Measurements from ENCODE around the gene OPCML.

OPCML gene

GRCh38 chr11:133240908-133241655 lies 291.2 kb downstream of the OPCML start:
- in situ Hi-C loops (cut with HindIII; ENCODE audit: low sequenced_read_pairs) = no loop called here

DNA sequence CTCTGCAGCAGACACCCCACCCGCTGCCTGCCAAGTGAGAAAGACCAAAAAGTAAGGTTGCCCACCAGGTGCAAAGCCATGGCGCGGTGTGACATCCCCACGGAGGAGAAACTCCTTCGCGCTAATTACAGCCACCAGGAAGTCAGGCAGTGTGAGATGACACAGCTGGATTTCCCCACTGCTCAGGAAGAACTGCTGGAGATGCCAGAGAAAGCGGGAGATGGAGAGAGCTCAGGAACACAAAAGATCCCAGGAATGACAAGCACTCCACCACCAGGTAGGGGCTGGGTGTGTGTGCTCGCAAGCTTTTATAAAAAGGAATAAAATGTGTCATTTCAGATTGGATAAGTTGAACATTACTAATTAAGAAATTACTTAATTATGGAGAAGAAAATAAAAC lies 292.7 kb downstream of the OPCML start:
- in situ Hi-C loops (cut with HindIII; ENCODE audit: low sequenced_read_pairs) = no loop called here

GRCh38 chr11:133238495-133238894 lies 293.8 kb downstream of the OPCML start:
- in situ Hi-C loops (cut with HindIII; ENCODE audit: low sequenced_read_pairs) = no loop called here

- in situ Hi-C loops (cut with HindIII; ENCODE audit: low sequenced_read_pairs) = no loop called here
Observed at GRCh38 chr11:133238027-133238426, 294.3 kb downstream of the OPCML start.

DNA sequence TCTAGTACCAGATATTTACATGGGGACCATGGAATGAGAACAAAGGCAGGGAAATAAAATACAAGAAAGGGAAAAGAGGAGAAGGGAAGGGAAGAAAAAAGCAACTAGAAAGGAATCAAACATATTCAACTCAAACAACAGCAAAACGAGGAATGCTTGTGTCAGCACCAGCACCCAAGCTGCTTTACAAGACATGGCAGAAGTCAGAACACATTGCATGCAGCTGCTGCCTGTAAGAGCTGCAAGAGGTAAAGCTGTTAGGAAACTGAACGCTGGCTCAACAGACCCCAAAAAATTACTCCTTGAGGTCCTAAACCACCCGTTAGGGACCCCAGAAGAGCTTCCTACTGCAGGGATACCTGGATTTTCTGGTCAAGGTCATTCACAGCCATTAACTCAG lies 296.9 kb downstream of the OPCML start:
- in situ Hi-C loops (cut with HindIII; ENCODE audit: low sequenced_read_pairs) = no loop called here

- in situ Hi-C loops (cut with HindIII; ENCODE audit: low sequenced_read_pairs) = no loop called here
Observed at GRCh38 chr11:133234883-133235282, 297.4 kb downstream of the OPCML start.

GRCh38 chr11:133232665-133233064 lies 299.6 kb downstream of the OPCML start:
- in situ Hi-C loops (cut with HindIII; ENCODE audit: low sequenced_read_pairs) = no loop called here

DNA sequence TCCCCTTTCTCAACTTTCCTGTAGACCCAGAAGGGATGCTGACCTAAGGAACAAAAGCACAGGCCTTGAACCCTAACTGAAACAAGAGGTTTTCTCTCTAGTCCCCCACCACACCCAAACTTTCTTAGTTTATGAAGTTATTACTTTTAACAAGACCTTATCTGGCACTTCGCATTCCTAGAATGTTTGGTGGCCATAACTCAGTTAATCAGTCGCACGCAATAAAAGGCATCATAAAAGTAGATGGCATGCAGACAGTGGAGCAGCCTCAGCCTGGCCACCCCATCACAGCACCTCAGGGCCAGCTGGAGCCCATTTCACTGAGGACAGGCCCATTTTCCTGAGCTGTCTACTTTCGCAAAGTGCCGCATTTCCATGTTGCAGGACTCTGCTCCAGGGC lies 301.9 kb downstream of the OPCML start:
- in situ Hi-C loops (cut with HindIII; ENCODE audit: low sequenced_read_pairs) = no loop called here

DNA sequence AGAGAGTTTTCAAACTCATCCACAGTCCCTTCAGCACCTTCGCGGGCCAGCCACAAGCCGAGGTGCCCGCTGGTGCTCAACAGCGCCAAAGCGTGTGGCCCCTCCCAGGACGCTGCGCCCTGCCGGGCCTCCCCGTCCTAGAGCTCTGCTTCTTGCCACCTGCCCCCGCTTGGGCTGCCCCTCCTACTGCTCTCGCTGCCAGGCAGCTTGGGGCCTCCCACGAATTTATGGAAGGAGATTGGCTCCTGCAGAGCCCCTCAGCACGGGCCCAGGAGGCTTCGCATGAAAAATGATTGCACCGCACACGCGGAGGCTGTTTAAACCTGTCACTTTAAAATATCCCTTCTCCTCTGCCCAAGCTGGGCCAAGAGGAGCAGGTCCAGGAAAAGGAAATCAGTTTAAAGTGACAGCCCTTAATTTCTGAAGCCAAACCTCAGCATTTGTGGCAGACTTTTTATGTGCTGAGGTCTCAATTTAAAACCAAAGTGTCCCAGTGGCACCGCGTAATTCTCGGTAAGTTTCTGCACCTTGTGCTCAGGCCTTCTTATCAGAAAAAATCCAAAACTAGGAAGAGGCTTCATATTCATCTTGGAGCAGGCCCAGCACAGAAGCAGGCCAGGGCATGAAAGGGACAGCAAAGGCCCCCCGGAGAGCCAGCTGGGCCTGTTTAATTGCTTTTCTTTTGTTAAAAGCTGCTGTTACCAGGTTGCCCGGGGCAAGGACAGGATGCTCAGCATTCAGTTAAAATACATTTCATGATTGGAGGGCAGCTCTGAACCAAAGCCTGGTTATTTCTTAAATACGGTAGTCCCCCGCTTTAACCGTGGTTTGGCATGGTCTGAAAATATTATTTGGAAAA lies 303.6 kb downstream of the OPCML start:
- in situ Hi-C loops (cut with HindIII; ENCODE audit: low sequenced_read_pairs) = no loop called here

GRCh38 chr11:133227632-133228111 lies 304.6 kb downstream of the OPCML start:
- in situ Hi-C loops (cut with HindIII; ENCODE audit: low sequenced_read_pairs) = no loop called here

DNA sequence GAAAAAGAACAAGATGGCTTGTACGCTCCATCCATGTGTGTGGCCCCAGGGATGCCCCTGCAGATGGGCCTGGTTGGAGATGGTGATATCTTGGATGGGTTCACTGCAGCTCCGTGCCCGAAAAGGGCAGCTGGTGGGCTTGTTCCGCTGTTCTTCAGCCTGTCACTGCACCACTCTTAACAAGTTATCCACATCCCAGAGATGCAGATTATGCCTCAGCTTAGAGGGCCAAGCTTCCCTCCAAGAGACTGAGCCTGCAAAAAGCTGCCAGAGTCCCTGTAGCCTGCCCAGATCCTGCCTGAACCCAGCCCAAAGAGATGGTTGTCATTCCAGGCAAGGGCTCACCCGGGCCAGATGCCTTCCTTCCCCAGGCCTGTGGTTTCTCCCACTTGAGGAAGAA lies 308.0 kb downstream of the OPCML start:
- in situ Hi-C loops (cut with HindIII; ENCODE audit: low sequenced_read_pairs) = loop anchor here (5.0 kb wide), 2 partner anchors 38 to 47 kb away; no protein-coding TSS in a partner anchor

DNA sequence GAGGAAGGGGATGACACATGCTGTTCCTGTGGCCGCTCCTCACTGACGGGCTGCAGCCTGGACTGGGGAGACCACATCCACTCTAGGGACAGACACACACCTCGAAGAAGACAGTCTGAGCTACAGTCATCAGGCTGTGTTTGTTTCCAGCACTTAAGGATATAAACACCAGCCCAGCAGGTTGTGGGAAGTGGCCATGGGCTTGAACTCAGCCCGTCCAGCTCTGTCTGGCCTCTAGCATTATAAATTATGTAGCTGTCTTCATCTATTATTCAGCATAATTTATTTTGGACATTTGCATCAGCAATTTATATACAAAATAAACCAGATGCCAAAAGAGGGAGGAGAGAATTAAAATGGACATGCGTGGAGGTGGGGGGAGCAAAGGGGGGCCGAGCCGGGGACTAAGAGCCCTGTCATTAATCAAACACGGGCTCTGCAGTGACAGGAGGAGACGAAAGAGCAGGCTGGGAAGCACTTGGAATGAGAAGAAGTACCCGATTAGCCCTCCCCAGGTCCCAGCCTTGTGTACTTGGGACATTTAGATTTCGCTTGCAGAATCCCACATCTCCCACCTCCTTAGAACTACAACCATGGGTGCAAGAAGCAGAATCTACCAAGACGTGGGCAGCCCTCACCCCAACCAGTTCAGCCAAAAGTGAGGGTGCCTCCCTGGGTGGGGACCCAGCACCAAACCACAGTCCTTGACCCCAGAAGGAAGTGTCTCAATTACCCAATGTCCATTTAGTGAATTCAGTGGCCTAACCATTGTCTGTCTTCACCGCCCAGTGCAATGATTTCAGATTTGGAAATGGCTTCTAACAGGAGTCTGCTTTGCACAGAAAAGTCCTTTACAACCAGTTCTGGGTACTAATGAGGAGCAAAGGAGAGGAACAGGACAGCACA lies 309.6 kb downstream of the OPCML start:
- in situ Hi-C loops (cut with HindIII; ENCODE audit: low sequenced_read_pairs) = loop anchor here (5.0 kb wide), 2 partner anchors 40 to 45 kb away; no protein-coding TSS in a partner anchor

DNA sequence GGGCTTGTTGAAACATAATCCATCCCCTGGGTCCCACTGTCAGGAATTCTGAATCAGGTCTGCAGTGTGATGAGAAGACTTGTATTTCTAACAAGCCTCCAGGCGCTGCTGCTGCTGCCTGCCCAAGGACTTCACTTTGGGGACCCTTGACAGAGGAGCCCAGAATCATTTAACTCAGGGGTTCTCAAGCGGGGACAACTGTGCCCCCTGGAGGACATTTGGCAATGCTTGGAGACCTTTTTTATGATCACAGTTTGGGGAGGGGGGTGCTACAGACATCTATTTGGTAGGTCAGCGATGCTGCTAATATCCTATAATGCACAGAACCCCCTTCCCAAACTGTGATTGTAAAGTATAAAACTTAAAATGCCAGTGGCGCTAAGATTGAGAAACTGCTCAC lies 312.8 kb downstream of the OPCML start:
- in situ Hi-C loops (cut with HindIII; ENCODE audit: low sequenced_read_pairs) = no loop called here

GRCh38 chr11:133216813-133217212 lies 315.5 kb downstream of the OPCML start:
- in situ Hi-C loops (cut with HindIII; ENCODE audit: low sequenced_read_pairs) = no loop called here

- in situ Hi-C loops (cut with HindIII; ENCODE audit: low sequenced_read_pairs) = no loop called here
Observed at GRCh38 chr11:133215596-133216230, 316.6 kb downstream of the OPCML start.

GRCh38 chr11:133214646-133215045 lies 317.7 kb downstream of the OPCML start:
- in situ Hi-C loops (cut with HindIII; ENCODE audit: low sequenced_read_pairs) = no loop called here

DNA sequence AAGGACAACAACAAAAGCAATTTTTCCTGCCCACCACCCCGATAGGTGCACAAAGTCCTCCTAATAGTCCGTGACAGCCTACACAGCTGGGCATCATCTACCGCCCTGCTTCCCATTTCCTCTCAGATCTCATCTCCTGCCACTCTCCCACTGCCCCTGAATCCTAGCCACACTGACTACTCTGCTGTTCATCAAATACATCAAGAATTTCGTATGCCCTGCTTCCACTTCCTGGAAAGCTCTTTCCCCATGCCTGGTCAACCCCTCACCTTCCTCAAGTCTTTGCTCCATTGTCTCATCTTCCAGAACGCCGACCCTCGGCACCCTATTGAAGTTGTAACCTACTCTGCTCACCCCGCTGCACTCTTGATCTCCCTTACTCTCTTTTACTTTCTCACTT lies 320.1 kb downstream of the OPCML start:
- in situ Hi-C loops (cut with HindIII; ENCODE audit: low sequenced_read_pairs) = no loop called here

GRCh38 chr11:133207995-133208394 lies 324.3 kb downstream of the OPCML start:
- in situ Hi-C loops (cut with HindIII; ENCODE audit: low sequenced_read_pairs) = no loop called here

- in situ Hi-C loops (cut with HindIII; ENCODE audit: low sequenced_read_pairs) = no loop called here
Observed at GRCh38 chr11:133206313-133207005, 325.8 kb downstream of the OPCML start.

DNA sequence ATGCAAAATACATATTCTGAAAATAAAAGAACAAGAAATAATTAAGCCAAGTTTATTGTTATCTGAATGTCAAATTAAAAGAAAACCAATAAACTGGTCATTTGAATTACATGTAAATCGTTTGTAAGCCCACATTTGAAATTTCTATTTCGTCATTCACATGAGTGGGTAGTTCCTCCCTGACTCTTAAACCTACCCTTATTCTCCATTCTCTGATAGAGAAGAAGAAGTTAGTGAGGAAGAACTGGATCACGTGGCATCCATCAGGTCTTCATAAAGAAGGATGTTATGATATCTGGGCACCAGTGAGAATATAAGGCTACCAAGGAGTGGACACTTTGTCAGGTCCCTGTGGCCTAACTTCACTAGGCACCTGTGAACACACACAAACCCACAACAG lies 328.1 kb downstream of the OPCML start:
- in situ Hi-C loops (cut with HindIII; ENCODE audit: low sequenced_read_pairs) = no loop called here

All from endothelial cell of hepatic sinusoid (primary cell).